ENCODE measurements around the gene STK38.

The STK38 gene

GRCh38 chr6:36523936-36524499 lies 23.3 kb downstream of the STK38 start:
- DNase-seq: no peak

- DNase-seq: no peak
Measured at GRCh38 chr6:36523451-36523850, 23.8 kb downstream of the STK38 start.

GRCh38 chr6:36519352-36519751 lies 27.9 kb downstream of the STK38 start:
- no peak for DNase-seq

- no peak for DNase-seq
Measured at GRCh38 chr6:36517408-36517807, 29.9 kb downstream of the STK38 start.

- DNase-seq: peak in 2 of 58 donors; percentile 5 to 18
Measured at GRCh38 chr6:36516988-36517387, 30.3 kb downstream of the STK38 start.

- DNase-seq: no peak
Measured at GRCh38 chr6:36516559-36516958, 30.7 kb downstream of the STK38 start.

GRCh38 chr6:36515844-36516243 lies 31.4 kb downstream of the STK38 start:
- DNase-seq: no peak

GRCh38 chr6:36514554-36515456 lies 32.5 kb downstream of the STK38 start:
- DNase-seq: no peak

- no peak for DNase-seq
Measured at GRCh38 chr6:36510365-36510764, 36.9 kb downstream of the STK38 start.

- no peak for DNase-seq
Measured at GRCh38 chr6:36508532-36508931, 38.7 kb downstream of the STK38 start.

GRCh38 chr6:36506611-36507010 lies 40.7 kb downstream of the STK38 start:
- no peak for DNase-seq

- no peak for DNase-seq
Measured at GRCh38 chr6:36505744-36506534, 41.3 kb downstream of the STK38 start.

- DNase-seq: no peak
Measured at GRCh38 chr6:36504982-36505381, 42.3 kb downstream of the STK38 start.

GRCh38 chr6:36504181-36504580 lies 43.1 kb downstream of the STK38 start:
- DNase-seq: no peak

- no peak for DNase-seq
Measured at GRCh38 chr6:36501686-36502085, 45.6 kb downstream of the STK38 start.

- DNase-seq: no peak
Measured at GRCh38 chr6:36499918-36500317, 47.4 kb downstream of the STK38 start.

- DNase-seq: no peak
Measured at GRCh38 chr6:36495086-36495485, 52.2 kb downstream of the STK38 start.

GRCh38 chr6:36493859-36494258 lies 53.4 kb downstream of the STK38 start:
- no peak for DNase-seq

- no peak for DNase-seq
Measured at GRCh38 chr6:36493319-36493718, 54.0 kb downstream of the STK38 start.

- no peak for DNase-seq
Measured at GRCh38 chr6:36492621-36493020, 54.7 kb downstream of the STK38 start.

- DNase-seq: no peak
Measured at GRCh38 chr6:36492092-36492491, 55.2 kb downstream of the STK38 start.

GRCh38 chr6:36491378-36491965 lies 55.8 kb downstream of the STK38 start:
- DNase-seq: no peak

All from anterior cingulate cortex (tissue), 58 donors.